K562 (cell line): ENCODE measurements around the gene LENEP.

Experiments
- HDAC6 ChIP-seq: IDR thresholded peaks from 2 replicates; pipeline ENCODE4 v1.6.1; 2012; ENCODE audit warnings: low read depth, mild to moderate bottlenecking, control low read depth, inconsistent platforms, low read length, moderate library complexity
- XRCC5 ChIP-seq: fragments of 200-400 bp; formaldehyde crosslinking; IDR thresholded peaks from 2 replicates; pipeline ENCODE4 v1.6.1; 2017; ENCODE audit warnings: low read depth, mild to moderate bottlenecking, low read length
- TF ChIP-seq, protein P1 (sequence below): sonication (generic); formaldehyde crosslinking; IDR thresholded peaks from 2 replicates; pipeline ENCODE4 v1.8.1; 2022; ENCODE audit warnings: missing genetic modification reagents
- TF ChIP-seq, protein P2 (sequence below): sonication (generic); formaldehyde crosslinking; IDR thresholded peaks from 2 replicates; pipeline ENCODE4 v1.8.1; 2023; ENCODE audit warnings: mild to moderate bottlenecking, missing genetic modification reagents

DNA sequence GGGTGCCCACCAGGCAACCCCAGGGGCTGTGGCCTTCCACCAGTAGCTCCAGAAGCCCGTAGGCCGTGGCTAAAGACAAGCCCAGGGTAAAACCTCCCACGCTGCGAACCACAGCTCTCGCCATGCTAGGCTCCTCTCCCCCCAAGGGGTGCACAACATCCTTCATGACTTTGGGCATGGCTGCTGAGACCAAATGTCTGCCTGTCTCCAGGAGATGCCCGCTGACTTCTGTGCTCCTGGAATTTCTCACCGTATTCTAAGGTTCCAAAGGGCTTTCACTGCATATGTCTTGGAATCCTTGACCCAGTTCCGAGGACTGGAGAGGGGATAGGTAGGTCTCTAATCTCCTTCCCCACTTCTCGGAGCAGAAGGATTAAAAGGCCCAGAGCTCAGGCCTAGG lies 40.1 kb downstream of the LENEP start, which contains the start of the genes DCST1 and DCST2:
- TF ChIP-seq HDAC6: no peak
- TF ChIP-seq, protein P1, sequence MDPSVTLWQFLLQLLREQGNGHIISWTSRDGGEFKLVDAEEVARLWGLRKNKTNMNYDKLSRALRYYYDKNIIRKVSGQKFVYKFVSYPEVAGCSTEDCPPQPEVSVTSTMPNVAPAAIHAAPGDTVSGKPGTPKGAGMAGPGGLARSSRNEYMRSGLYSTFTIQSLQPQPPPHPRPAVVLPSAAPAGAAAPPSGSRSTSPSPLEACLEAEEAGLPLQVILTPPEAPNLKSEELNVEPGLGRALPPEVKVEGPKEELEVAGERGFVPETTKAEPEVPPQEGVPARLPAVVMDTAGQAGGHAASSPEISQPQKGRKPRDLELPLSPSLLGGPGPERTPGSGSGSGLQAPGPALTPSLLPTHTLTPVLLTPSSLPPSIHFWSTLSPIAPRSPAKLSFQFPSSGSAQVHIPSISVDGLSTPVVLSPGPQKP (CRISPR knock-in tag): no peak
- TF ChIP-seq XRCC5: no peak
- TF ChIP-seq, protein P2, sequence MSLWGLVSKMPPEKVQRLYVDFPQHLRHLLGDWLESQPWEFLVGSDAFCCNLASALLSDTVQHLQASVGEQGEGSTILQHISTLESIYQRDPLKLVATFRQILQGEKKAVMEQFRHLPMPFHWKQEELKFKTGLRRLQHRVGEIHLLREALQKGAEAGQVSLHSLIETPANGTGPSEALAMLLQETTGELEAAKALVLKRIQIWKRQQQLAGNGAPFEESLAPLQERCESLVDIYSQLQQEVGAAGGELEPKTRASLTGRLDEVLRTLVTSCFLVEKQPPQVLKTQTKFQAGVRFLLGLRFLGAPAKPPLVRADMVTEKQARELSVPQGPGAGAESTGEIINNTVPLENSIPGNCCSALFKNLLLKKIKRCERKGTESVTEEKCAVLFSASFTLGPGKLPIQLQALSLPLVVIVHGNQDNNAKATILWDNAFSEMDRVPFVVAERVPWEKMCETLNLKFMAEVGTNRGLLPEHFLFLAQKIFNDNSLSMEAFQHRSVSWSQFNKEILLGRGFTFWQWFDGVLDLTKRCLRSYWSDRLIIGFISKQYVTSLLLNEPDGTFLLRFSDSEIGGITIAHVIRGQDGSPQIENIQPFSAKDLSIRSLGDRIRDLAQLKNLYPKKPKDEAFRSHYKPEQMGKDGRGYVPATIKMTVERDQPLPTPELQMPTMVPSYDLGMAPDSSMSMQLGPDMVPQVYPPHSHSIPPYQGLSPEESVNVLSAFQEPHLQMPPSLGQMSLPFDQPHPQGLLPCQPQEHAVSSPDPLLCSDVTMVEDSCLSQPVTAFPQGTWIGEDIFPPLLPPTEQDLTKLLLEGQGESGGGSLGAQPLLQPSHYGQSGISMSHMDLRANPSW (CRISPR knock-in tag): no peak
